IPS-20b (cell line): ENCODE data around the gene TRABD.
A peak's percentile ranks its signal among the peaks of the same experiment; 100 is the strongest.

Experiments
- H3K27ac ChIP-seq: one replicate; pipeline ENCODE4 v1.5.1; 2013; ENCODE audit warnings: low read length
- H3K27me3 ChIP-seq: 2 replicates; pipeline ENCODE4 v1.6.1; 2013; ENCODE audit warnings: mild to moderate bottlenecking, low read length, inconsistent platforms; ENCODE audit not compliant: insufficient read depth
- H3K36me3 ChIP-seq: 2 replicates; pipeline ENCODE4 v1.6.1; 2013; ENCODE audit warnings: low read depth, mild to moderate bottlenecking, inconsistent platforms, low read length, moderate library complexity; ENCODE audit not compliant: insufficient read depth
- H3K4me1 ChIP-seq: 2 replicates; pipeline ENCODE4 v1.6.1; 2013; ENCODE audit warnings: mild to moderate bottlenecking, control low read depth, inconsistent platforms, low read length, moderate library complexity; ENCODE audit not compliant: insufficient read depth
- H3K4me3 ChIP-seq: 2 replicates; pipeline ENCODE4 v1.5.1; 2013; ENCODE audit warnings: mild to moderate bottlenecking, low read length, inconsistent platforms
- H3K9ac ChIP-seq: 2 replicates; pipeline ENCODE4 v1.6.1; 2013; ENCODE audit warnings: low read depth, mild to moderate bottlenecking, inconsistent platforms, low read length, moderate library complexity
- H3K9me3 ChIP-seq: 2 replicates; pipeline ENCODE4 v1.6.1; 2013; ENCODE audit warnings: mild to moderate bottlenecking, low read depth, low read length, inconsistent platforms; ENCODE audit not compliant: insufficient read depth

TRABD gene

DNA sequence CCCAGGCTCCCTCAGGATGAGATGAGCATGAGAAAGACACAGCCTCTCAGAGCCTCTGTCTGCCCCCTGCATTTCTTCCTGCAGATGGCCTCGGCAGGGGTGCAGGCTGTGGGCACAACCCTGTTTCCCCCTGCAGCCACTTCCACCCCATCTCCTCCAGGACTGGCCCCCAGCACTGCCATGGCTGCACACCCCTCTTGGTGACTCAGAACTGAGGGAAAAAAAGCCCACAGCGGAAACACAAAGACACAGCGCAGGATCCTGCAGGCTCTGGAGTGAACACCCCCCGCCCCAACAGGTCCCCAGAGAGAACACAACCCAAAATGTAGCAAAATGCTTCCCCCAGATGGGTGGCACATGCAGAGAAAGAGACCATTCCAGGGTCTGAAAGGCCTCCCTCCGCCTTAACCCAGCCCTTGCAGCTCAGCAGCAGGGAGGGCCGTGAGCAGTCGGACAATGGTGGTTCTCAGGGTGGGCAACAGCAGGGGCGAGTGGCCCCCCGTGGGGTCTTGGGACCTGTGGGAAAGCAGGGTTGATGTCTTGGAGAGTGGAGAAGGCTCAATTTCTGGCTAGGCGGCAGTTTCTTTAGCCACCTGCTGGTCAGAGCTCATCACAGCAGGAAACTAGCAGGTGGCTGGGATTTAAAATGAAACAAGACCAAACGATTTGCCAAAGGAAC, 51.2 kb downstream of the TRABD start:
- Histone ChIP-seq H3K4me1 (no peaks in the 10 kb centered on the region), H3K27me3 (no peaks in the 10 kb centered on the region), H3K9ac (no peak overlapping the region), H3K9me3 (no peaks in the 10 kb centered on the region), H3K36me3 (peaks cover 20% of the 10 kb centered on the region; the same call in 1 of the 2 replicates), H3K27ac (no peak overlapping the region), H3K4me3 (no peak overlapping the region)

DNA sequence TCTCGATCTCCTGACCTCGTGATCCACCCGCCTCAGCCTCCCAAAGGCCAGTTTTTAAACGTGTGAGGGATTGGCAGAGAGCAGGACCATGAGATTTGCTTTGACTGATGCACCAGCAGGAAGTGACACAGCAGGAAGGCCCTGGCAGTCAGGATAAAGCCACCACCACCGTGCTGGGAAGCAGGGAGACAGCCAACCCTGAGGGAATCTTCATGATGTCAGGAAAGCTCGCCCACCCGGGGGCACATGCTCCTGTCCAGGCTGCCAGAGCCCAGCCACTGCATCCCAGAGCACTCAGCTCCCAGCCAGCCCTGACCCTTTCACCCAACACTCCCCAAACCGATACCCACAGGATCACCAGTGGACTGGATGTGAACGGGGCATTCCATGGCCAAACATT, 53.0 kb downstream of the TRABD start:
- Histone ChIP-seq H3K27me3 (no peaks in the 10 kb centered on the region), H3K27ac (no peak overlapping the region), H3K36me3 (peaks cover 12% of the 10 kb centered on the region; the same call in 1 of the 2 replicates), H3K4me1 (no peaks in the 10 kb centered on the region), H3K4me3 (no peak overlapping the region), H3K9me3 (no peaks in the 10 kb centered on the region), H3K9ac (no peak overlapping the region)

DNA sequence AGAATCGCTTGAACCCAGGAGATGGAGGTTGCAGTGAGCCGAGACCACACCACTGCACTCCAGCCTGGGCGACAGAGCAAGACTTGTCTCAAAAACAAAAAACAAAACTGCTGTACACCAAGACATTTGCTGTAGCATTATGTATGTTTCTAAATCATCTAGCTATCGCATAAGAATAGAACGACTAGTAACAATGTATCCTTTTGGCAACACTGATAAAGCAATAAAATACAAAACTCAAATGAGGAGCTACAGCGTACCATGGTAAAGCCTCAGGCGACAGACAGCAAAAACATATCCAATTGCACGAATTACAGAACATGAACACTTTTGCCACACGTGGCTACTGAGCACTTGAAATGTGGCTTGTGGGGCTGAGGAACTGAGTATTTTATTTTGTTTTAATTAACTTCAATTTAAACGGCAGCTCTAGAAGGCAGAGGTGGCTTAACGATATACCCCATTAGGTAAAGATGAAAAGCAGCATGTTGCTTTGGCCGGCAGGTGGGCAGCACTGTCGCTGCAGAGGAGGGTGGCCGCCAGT, 56.8 kb downstream of the TRABD start:
- Histone ChIP-seq H3K9ac (no peak overlapping the region), H3K9me3 (no peaks in the 10 kb centered on the region), H3K4me1 (no peaks in the 10 kb centered on the region), H3K4me3 (peak overlapping the region; percentile 40; the same call in 1 of the 2 replicates), H3K27me3 (no peaks in the 10 kb centered on the region), H3K36me3 (peaks cover 22% of the 10 kb centered on the region; the same call in 1 of the 2 replicates), H3K27ac (no peak overlapping the region)

- no peaks in the 10 kb centered on the region for H3K27me3 ChIP-seq
- H3K9ac ChIP-seq: peak overlapping the region; percentile 90; the same call in 1 of the 2 replicates
- H3K36me3 ChIP-seq: peaks cover 22% of the 10 kb centered on the region; the same call in 1 of the 2 replicates
- H3K4me3 ChIP-seq: peak overlapping the region; percentile 93
- H3K9me3 ChIP-seq: no peaks in the 10 kb centered on the region
- H3K27ac ChIP-seq: no peak overlapping the region
- no peaks in the 10 kb centered on the region; the same call in 1 of the 2 replicates for H3K4me1 ChIP-seq
Measured at GRCh38 chr22:50243685-50244419, 58.1 kb downstream of the TRABD start.

DNA sequence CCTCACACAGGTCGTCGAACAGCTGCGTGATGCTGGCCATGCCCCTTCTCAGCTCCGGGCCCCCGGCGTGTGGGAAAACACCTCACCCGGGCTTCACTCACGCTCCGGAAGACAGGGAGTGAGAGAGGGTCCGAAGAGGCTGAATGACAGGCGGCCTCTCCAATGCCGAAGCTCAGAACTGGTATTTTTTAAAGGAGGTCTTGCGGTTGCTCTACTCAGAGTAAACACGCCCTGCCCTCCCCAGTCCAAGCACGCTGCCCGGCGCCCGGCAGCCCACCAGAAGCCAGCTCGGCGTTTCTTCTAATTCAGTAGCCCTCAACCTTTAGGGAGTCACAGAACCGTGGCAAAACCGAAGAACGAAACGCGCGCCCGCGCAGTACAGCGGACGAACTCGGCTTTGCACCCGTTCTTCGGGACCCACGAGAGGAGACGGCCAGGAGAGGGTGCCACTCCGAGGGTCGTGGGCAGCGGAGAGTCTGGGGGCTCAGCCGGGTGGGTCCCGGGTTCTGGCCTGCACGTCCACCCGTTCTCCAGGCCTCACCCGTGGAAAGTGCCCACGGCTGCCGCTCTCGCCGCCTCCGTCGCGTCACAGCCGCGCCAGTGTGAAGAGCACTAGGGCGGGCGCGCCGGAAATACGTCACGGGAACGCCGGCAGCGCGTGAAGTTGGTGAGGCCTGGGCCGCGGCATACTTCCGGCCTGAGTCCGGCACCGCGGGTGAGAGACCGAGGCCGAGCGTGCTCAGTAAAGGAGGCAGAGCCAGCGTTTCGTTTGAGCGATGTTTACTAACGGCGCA, 58.9 kb downstream of the TRABD start, which contains the start of gene TUBGCP6:
TSS of gene TUBGCP6 (minus strand) at position 604 of the 794 bp plus-strand sequence. CDS start at position 40, 564 bp downstream.
- peaks cover 19% of the 10 kb centered on the region; the same call in 1 of the 2 replicates for H3K36me3 ChIP-seq
- peak within 1 kb of the TSS; percentile 90 for H3K9ac ChIP-seq
- no peaks in the 10 kb centered on the region for H3K27me3 ChIP-seq
- H3K4me3 ChIP-seq: peak within 1 kb of the TSS; percentile 93
- no peaks in the 10 kb centered on the region; the same call in 1 of the 2 replicates for H3K4me1 ChIP-seq
- H3K27ac ChIP-seq: peak within 1 kb of the TSS; percentile 55
- no peaks in the 10 kb centered on the region for H3K9me3 ChIP-seq

DNA sequence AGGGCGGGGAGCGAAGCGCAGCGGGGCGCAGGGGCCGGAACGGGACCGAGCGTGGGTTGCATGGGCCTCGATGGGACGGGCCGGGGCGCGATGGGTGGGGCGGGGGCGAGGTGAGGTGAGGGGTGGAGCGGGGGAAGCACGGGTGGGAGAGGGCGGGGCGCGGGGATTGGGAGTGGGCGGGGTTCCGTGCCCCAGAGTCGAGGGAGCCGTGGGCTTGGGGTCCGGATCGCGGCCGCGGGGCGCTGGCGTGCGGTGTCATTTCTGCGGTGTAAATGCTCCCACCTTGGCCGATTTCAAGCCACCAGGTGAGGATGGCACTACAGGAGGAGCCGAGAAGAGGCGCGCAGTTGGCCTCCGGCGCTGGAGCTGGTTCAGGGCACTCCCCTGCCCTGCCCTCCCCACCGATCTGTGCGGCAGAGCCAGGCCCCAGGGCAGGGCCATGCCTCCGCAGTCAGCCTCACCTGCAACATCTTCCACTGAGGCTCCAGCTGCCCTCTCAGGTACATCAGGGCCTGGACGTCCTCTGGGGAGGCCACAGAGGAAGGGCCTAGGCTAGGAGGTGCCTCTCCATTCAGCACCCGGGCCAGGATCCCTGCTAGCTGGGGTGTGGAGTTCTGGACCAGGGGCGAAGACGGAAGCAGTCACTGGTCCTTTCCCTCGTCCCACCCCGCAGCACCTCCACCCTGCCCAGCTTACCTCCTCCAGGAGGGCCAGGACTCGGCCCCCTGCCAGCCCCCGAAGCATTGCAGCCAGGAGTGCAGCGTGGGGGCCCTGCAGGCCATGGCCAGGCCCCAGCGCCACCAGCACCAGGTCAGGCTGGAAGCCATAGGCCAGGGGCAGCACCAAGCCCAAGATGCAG, 59.7 kb downstream of the TRABD start:
- Histone ChIP-seq H3K27ac (peak overlapping the region; percentile 55), H3K36me3 (peaks cover 11% of the 10 kb centered on the region; the same call in 1 of the 2 replicates), H3K9ac (peak overlapping the region; percentile 90; the same call in 1 of the 2 replicates), H3K27me3 (no peaks in the 10 kb centered on the region), H3K4me3 (peak overlapping the region; percentile 93), H3K9me3 (no peaks in the 10 kb centered on the region), H3K4me1 (no peaks in the 10 kb centered on the region; the same call in 1 of the 2 replicates)

- Histone ChIP-seq H3K9me3 (no peaks in the 10 kb centered on the region), H3K4me3 (no peak overlapping the region), H3K27ac (no peak overlapping the region), H3K9ac (no peak overlapping the region), H3K4me1 (no peaks in the 10 kb centered on the region; the same call in 1 of the 2 replicates), H3K36me3 (peaks cover 9% of the 10 kb centered on the region; the same call in 1 of the 2 replicates), H3K27me3 (no peaks in the 10 kb centered on the region)
Measured at GRCh38 chr22:50246242-50247175, 60.8 kb downstream of the TRABD start.

DNA sequence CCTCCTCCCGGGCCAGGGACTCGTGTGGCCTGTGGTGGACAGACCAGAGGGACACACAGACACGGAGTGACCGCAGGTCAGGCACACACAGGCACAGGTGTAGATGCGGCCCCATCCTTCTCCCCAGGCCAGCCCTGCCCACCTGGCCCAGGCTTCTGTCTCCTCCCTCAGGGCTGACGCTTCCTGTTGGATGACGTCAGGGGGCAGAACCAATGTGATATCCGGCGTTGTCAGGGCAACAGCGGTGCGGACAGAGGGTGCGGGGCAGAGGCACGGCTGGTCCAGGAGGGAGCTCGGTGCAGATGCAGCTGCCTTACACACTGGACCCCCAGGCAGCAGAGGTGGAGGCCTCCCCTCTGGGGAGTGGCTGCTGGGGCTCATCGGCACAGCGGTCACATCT, 62.0 kb downstream of the TRABD start:
- Histone ChIP-seq H3K9ac (no peak overlapping the region), H3K9me3 (no peaks in the 10 kb centered on the region), H3K36me3 (peaks cover 9% of the 10 kb centered on the region; the same call in 1 of the 2 replicates), H3K27ac (no peak overlapping the region), H3K27me3 (no peaks in the 10 kb centered on the region), H3K4me1 (no peaks in the 10 kb centered on the region; the same call in 1 of the 2 replicates), H3K4me3 (no peak overlapping the region; the same call in 1 of the 2 replicates)

GRCh38 chr22:50248196-50249081, 62.7 kb downstream of the TRABD start:
- no peaks in the 10 kb centered on the region for H3K27me3 ChIP-seq
- H3K4me1 ChIP-seq: no peaks in the 10 kb centered on the region; the same call in 1 of the 2 replicates
- H3K4me3 ChIP-seq: no peak overlapping the region; the same call in 1 of the 2 replicates
- no peak overlapping the region for H3K27ac ChIP-seq
- no peak overlapping the region for H3K9ac ChIP-seq
- no peaks in the 10 kb centered on the region for H3K9me3 ChIP-seq
- peaks cover 9% of the 10 kb centered on the region; the same call in 1 of the 2 replicates for H3K36me3 ChIP-seq
